Activated CD4-positive, alpha-beta T cell treated with anti-CD3 and anti-CD28 coated beads for 4 hours (primary cell): ENCODE results near the gene REV3L.
"Not testable (repeated sequence)": the region's sequence is repeated elsewhere in the genome, so short reads cannot be mapped to it uniquely, and the experiment has no call there.

ENCODE experiments used
- DNase-seq, 2 donors: peaks; one replicate each; pipeline ENCODE4 v3.0.0-alpha.2; 2020

Gene REV3L

GRCh38 chr6:111354758-111355555 is 128.1 kb downstream of the REV3L start:
- DNase-seq: no peak

GRCh38 chr6:111353912-111354462 is 129.0 kb downstream of the REV3L start:
- DNase-seq: no peak

- no peak for DNase-seq
Observed at GRCh38 chr6:111347589-111347988, 135.4 kb downstream of the REV3L start.

DNA sequence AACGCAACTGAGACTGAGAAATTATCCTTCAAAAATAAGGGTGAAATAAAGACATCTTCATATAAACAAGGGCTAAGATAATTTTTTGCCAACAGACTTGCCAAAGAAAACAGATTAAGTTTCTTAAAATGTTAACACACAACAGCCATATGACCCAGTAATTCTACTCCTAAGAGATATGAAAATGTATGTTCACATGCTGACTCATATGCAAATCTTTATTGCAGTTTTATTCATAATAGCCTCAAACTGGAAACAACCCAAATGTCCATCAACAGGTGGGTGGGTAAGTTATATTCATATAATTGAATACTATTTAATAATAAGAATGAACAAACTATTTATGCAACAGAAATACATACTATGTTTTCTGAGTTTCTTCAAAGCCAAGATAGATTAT is 140.1 kb downstream of the REV3L start:
- DNase-seq: no peak

DNA sequence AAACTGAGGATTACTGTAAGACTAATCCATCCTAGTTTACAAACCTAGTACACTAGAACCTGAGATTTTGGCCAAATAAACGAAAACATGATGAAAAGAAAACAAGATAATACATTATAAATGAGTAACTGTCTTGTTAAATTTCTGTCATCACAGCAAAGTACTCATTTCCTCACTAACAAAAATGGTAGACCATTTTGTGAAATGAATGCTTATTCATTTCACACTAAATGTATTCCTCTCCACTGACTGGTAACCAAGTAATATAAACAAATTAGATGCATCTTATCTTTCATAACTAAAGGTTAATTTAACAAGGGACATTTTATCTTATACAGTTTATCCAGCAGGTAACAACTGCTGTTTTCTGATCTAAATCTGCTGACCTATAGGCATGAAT is 143.7 kb downstream of the REV3L start:
- no peak for DNase-seq

GRCh38 chr6:111338843-111339242 is 144.2 kb downstream of the REV3L start:
- DNase-seq: no peak

GRCh38 chr6:111337829-111338236 is 145.2 kb downstream of the REV3L start:
- DNase-seq: no peak

GRCh38 chr6:111329882-111330633 is 153.0 kb downstream of the REV3L start:
- DNase-seq: no peak

GRCh38 chr6:111326563-111326962 is 156.5 kb downstream of the REV3L start:
- no peak for DNase-seq

- no peak for DNase-seq
Observed at GRCh38 chr6:111322145-111322544, 160.9 kb downstream of the REV3L start.

GRCh38 chr6:111307950-111308349 is 175.1 kb downstream of the REV3L start:
- not testable (repeated sequence) for DNase-seq

GRCh38 chr6:111307275-111307858 is 175.7 kb downstream of the REV3L start:
- DNase-seq: no peak

- no peak for DNase-seq
Observed at GRCh38 chr6:111306104-111306888, 176.7 kb downstream of the REV3L start.

DNA sequence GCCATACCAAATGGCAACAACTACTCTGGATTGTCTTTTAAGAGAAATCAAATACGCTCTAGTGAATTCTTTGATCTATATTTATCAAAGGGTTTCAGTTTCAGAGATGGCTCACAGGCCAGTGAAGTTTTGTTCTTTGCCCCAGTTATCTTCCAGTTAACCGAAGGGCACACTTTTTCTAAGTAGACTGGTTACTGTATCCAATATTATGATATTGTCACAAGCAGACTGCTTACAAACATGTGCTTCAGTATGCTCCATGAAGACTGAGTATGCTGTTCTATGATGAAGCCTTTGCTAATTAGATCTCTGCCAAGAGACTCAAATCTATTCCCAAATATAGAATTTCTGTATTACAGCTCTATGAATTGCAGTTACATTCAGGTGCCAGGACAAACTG is 181.1 kb downstream of the REV3L start:
- DNase-seq: no peak

GRCh38 chr6:111300938-111301800 is 181.8 kb downstream of the REV3L start:
- not testable (repeated sequence) for DNase-seq

DNA sequence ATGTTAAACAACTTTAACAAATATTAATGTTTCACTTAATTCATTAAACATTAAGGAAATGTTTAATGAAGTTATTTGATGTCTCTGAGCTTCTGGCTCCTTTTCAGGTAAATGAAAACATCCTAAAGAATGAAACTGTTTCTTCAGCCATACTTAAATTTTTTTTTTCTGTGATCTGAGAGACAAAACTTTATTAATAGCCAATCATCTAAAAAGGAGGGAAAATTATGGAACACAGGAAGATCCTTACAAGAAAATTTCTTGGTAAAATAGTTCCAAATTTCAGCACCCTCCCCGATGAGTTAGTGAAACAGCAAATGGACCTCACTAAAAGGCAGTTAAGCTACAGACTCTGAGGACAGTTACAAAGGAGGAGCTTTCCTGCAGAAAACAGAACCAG is 185.2 kb downstream of the REV3L start:
- DNase-seq: no peak

GRCh38 chr6:111294374-111294967 is 188.5 kb downstream of the REV3L start:
- no peak for DNase-seq

DNA sequence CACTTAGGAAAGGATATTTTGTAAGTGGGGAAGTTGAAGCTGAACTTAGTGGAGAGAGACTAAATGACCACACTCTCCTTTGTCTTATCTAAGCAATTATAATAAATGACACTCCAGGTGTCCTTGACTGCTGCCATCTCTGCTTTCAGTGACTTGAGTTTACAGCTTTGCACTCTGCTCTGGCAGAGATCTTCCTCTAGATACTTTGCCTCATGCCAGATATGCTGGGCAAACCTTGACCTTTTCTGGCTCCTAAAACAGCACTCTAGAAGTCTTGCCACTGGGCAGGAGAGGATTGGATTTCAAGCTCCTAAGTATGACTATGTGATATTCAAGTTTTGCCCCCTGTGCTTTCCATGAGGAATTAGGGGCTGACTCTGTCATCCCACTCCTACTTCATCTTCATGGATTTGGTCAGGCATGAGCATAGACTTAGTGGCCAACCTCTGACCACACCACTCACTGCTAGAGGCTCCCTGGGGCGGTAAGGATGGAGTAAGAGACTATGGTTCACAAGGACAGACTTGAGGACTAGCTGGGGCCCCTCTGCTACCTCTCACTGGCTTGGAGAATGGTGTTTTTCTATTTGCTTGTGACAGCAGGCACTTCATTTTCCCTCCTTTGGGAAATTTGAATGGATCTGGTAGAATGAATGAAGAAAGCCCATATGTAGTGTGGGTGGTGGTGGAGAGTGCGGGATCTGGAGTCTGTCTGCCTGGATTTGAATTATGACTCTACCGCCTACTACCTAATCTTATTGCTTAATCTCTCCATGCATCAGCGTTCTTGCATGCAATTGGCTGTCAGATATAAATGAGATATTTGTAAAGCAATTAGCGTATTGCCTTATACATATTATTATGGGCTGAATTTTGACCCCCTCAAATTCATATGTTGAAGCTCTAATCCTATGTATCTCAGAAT is 191.4 kb downstream of the REV3L start:
- no peak for DNase-seq

DNA sequence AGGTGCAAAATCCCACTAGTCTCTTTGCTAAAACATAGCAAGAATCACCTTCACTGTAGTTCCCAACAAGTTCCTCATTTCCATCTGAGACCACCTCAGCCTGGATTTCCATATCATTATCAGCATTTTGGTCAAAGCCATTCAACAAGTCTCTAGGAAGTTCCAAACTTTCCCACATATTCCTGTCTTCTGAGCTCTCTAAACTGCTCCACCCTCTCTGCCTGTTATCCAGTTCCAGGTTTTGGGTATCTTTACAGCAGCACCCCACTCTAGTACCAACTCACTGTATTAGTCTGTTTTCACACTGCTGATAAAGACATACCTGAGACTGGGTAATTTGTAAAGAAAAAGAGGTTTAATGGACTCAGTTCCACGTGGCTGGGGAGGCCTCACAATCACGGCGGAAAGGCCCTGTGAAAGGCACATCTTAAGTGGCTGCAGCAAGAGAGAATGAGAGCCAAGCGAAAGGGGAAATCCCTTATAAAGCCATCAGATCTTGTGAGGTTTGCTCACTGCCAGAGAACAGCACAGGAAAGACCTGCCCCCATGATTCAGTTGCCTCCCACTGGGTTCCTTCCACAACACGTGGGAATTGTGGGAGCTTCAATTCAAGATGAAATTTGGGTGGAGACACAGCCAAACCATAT is 192.2 kb downstream of the REV3L start:
- peak in 1 of 2 donors; percentile 2 for DNase-seq

DNA sequence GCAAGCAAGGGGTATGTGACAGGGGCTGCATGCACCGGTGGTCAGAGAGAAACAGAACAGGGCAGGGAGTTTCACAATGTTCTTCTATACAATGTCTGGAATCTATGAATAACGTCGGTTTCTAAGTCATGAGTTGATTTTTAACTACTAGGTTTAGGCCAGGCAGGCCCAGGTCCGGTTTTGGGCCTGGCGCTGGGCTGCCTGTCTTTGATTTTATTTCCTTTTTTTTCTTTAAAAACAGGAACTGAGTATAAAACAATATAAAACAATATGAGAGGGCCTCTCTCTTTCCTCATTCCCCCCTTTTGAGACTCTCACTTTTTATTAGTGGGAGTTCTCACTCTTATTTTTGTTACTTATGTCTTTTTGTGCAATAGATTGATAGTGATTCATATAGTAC is 198.7 kb downstream of the REV3L start:
- not testable (repeated sequence) for DNase-seq
